ENCODE measurements around the gene CRY2. TPM values are rescaled to one million over a fixed set of nuclear protein-coding genes. Genes with fewer than 3 reads are reported as not detected.
A peak's percentile ranks its signal among the peaks of the same experiment; 100 is the strongest.

Gene CRY2
- total RNA-seq, 1 donor from 2014 or later, result 33.8 TPM

DNA sequence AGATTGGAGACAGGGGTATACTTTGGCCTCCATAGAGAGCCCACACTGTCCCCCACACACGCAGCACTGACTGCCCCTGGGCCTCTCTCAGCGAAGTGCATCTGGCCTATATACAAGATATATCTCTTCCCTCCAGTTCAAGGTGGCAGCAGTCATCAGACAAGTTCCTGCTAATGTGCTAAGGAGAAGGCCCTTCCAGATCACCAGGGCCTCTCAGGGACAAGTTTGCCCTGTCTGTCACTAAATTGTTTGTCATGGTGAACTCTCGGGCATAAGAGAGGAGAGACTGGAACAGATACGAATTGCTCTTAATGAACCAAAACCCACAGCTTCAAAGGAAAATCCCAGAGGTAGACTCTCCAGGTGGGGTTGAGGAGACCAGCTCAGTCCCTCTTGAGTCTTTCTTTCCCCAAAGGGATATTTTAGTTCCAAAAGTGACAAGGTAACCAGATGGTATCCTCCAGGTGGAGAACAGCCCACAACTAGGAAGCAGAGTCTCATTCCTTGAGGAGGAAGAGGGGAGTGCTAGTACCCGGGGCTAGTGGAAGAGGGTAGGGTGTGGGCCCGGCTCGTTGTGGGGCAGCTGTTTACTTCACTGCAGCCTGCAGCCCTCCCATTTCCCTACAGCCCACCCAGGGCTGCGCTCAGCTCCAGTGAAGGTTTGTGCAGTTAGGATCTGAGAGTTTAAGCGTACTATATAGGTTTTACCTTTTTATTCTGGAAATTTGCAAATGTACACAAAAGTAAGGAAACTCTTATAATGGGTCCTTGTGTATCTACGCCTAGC is 44.6 kb upstream of the CRY2 start:
- DNase-seq (ENCODE audit: low spot score in 2 of 2, unreplicated experiment in 2 of 2), result no peak
- peak overlapping the region; percentile 41 for H3K4me3 Mint-ChIP-seq
- TF ChIP-seq, protein P1, sequence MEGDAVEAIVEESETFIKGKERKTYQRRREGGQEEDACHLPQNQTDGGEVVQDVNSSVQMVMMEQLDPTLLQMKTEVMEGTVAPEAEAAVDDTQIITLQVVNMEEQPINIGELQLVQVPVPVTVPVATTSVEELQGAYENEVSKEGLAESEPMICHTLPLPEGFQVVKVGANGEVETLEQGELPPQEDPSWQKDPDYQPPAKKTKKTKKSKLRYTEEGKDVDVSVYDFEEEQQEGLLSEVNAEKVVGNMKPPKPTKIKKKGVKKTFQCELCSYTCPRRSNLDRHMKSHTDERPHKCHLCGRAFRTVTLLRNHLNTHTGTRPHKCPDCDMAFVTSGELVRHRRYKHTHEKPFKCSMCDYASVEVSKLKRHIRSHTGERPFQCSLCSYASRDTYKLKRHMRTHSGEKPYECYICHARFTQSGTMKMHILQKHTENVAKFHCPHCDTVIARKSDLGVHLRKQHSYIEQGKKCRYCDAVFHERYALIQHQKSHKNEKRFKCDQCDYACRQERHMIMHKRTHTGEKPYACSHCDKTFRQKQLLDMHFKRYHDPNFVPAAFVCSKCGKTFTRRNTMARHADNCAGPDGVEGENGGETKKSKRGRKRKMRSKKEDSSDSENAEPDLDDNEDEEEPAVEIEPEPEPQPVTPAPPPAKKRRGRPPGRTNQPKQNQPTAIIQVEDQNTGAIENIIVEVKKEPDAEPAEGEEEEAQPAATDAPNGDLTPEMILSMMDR (IDR thresholded peaks at IDR 0.05; ENCODE audit: unreplicated experiment), result no peak
- no peak overlapping the region for H3K27ac Mint-ChIP-seq
- H3K36me3 Mint-ChIP-seq, result no peaks in the 10 kb centered on the region
- H3K9me3 Mint-ChIP-seq, result no peaks in the 10 kb centered on the region
- H3K27me3 Mint-ChIP-seq (ENCODE audit: low read depth), result no peaks in the 10 kb centered on the region
- peaks cover 27% of the 10 kb centered on the region for H3K4me1 Mint-ChIP-seq

DNA sequence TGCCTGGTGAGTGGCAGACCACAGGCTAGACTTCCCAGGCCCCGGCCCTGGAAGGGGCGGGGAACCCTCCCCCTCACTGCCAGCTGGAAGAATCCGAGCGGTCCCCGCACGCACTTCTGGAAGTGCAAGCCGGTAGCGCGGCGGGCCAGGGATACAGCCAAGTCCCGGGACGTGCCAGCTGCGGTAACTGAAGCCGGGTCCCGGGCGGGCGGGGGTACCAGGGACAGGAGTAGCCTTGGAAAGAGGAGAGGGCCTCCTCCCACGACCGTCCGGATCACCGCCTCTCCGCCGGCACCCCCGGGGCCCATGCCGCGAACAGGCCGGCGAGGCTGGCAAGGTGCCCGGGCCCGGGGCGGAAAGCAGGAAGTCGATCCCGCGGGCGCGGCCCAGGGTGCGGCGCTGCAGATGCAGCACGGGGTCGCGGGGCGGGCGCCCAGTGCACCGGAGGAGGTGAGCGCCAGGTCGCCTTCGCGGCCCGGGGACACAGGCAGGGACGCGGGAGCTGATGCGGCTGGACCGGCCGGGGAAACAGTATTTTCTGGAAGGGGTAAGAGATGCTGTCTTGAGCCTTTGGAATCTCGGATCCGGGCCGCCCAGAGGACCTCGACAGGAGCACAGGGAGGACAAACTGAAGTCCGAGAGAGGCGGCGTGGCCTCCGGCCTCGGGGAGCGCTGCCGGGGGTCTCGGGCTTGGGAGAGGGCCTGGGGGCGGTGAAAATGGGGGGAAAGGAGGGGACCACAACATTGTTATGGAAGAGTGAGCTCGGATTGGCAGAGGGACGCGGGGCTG is 43.1 kb upstream of the CRY2 start:
- Mint-ChIP-seq H3K36me3 (peaks cover 2% of the 10 kb centered on the region), H3K27me3 (ENCODE audit: low read depth) (no peaks in the 10 kb centered on the region), H3K27ac (peak overlapping the region; percentile 79)

DNA sequence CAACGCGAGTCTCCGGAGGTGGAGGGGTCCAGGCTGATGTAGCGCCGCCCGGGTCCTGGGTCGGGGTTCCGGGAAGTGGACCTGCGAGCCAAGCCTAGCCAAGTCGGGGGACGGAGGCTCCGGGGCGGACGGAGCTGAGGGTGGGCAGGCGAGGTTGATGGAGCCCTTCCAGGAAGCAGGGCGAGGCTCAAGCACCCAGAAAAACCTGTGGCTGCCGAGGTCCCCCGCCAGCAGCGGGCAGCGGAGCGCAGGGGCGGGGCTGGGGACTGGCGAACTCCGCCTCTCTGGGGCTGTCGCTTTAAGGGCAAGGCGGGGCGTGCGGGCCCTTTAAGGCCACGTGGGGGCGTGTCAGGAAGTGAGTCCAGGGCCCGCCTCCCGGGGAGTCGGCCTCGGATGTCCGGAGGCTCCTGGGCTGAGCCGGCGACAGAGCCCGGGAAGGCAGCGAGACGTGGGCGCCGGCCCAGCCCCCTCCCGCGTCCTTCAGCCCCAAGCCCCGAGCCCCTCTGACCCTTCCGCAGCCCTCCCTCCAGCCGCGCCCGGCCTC is 42.4 kb upstream of the CRY2 start, which contains the start of gene SLC35C1:
Gene SLC35C1, plus strand, starts transcription at position 389 of the 544 bp plus-strand sequence. CDS start 653 bp downstream, outside the sequence.
- Mint-ChIP-seq H3K27ac (peak within 1 kb of the TSS; percentile 91), H3K27me3 (ENCODE audit: low read depth) (no peaks in the 10 kb centered on the region), H3K4me3 (peak within 1 kb of the TSS; percentile 96), H3K9me3 (no peaks in the 10 kb centered on the region), H3K36me3 (peaks cover 2% of the 10 kb centered on the region), H3K4me1 (peaks cover 33% of the 10 kb centered on the region)
- TF ChIP-seq, protein P1 (IDR thresholded peaks at IDR 0.05; ENCODE audit: unreplicated experiment), result no peak
- peak; percentile 87 to 94 for DNase-seq (ENCODE audit: low spot score in 2 of 2, unreplicated experiment in 2 of 2)

More for the DNA sequence above, 43.1 kb upstream of the CRY2 start:
- Mint-ChIP-seq H3K4me1 (peaks cover 33% of the 10 kb centered on the region), H3K4me3 (peak overlapping the region; percentile 96), H3K9me3 (no peaks in the 10 kb centered on the region)
- peak; percentile 70 to 83 for DNase-seq (ENCODE audit: low spot score in 2 of 2, unreplicated experiment in 2 of 2)
- TF ChIP-seq, protein P1 (IDR thresholded peaks at IDR 0.05; ENCODE audit: unreplicated experiment), result no peak

DNA sequence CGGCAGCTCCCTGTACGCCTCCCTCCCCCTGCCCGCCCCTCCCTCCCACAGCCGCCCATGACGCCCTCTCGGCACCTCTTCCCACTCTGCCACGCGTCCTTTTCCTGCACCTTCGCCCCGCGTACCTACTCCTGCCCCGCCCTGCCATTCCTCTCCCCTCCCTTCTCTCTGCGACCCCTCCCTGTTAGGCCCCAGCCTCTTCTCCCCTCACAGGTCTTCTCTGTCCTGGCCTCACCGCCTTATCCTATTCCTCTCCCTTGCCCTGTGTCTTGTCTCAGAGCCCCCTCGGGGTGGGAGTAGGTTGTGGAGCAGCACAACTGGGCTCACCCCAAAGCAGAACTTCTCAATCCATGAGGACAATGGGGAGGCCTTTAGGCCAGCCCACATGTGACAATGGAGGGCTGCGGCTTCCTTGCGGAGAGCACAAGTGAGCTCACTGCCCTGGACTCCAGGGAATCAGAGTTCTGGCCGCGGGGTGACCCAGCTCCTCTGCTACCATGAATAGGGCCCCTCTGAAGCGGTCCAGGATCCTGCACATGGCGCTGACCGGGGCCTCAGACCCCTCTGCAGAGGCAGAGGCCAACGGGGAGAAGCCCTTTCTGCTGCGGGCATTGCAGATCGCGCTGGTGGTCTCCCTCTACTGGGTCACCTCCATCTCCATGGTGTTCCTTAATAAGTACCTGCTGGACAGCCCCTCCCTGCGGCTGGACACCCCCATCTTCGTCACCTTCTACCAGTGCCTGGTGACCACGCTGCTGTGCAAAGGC is 41.8 kb upstream of the CRY2 start:
- peak in 1 of 2 experiments; percentile 42 for DNase-seq (ENCODE audit: low spot score in 2 of 2, unreplicated experiment in 2 of 2)
- Mint-ChIP-seq H3K27ac (peak overlapping the region; percentile 91), H3K36me3 (peaks cover 2% of the 10 kb centered on the region), H3K4me3 (peak overlapping the region; percentile 96), H3K4me1 (peaks cover 33% of the 10 kb centered on the region), H3K9me3 (no peaks in the 10 kb centered on the region), H3K27me3 (ENCODE audit: low read depth) (no peaks in the 10 kb centered on the region)
- TF ChIP-seq, protein P1 (IDR thresholded peaks at IDR 0.05; ENCODE audit: unreplicated experiment), result no peak
